NT2/D1 (cell line): ENCODE results near the gene TSHZ3.

ENCODE experiments used
- YY1 ChIP-seq: IDR thresholded peaks from 2 replicates; pipeline ENCODE4 v1.6.1; 2011; ENCODE audit not compliant: insufficient read length, insufficient read depth
- ZNF274 ChIP-seq: IDR thresholded peaks from 2 replicates; pipeline ENCODE4 v1.6.1; 2011; ENCODE audit warnings: mild to moderate bottlenecking, low read depth, low read length

- no peak for TF ChIP-seq ZNF274
- TF ChIP-seq YY1, result no peak
Measured at GRCh38 chr19:31337008-31337914, 12.0 kb downstream of the TSHZ3 start.
